PFSK-1 (cell line): ENCODE data around the gene MTX2.

Experiments
- POLR2AphosphoS5 ChIP-seq: IDR thresholded peaks from 2 replicates; pipeline ENCODE4 v1.6.1; 2012; ENCODE audit warnings: low read depth, mild to moderate bottlenecking, control low read depth, low read length, moderate library complexity
- TAF1 ChIP-seq: IDR thresholded peaks from 2 replicates; pipeline ENCODE4 v1.6.1; 2012; ENCODE audit warnings: low read length, control low read depth, borderline replicate concordance; ENCODE audit not compliant: insufficient read depth
- TF ChIP-seq, protein P1 (sequence below), 2 experiments: IDR thresholded peaks; 2 replicates each; pipeline versions ENCODE4 v1.6.1 to v1.8.0; 2011 to 2012; ENCODE audit warnings: low read depth in 2 of 2, low read length in 2 of 2, control low read depth in 1 of 2, inconsistent platforms in 1 of 2, mild to moderate bottlenecking in 1 of 2, moderate library complexity in 1 of 2; ENCODE audit not compliant: insufficient read depth in 1 of 2

DNA sequence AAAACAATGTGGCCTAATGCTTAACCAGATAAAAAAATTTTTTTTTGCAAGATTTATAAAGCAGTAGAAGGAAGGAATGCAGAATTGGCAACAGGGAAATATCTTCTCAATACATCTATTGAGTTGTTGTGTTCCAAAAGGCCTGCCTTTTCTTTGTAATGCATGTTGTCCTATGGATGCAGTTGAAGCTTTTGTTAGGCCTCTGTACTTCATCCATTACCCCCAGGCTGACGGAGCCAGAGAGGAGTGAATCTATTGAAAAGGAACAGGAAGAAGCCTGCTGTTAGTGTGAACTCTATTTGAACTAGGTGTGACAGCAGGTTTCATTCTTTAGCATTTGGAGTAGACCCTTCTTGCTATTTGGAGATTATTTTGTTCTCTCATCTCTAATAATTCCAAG, 56.5 kb downstream of the MTX2 start:
- TF ChIP-seq, protein P1, sequence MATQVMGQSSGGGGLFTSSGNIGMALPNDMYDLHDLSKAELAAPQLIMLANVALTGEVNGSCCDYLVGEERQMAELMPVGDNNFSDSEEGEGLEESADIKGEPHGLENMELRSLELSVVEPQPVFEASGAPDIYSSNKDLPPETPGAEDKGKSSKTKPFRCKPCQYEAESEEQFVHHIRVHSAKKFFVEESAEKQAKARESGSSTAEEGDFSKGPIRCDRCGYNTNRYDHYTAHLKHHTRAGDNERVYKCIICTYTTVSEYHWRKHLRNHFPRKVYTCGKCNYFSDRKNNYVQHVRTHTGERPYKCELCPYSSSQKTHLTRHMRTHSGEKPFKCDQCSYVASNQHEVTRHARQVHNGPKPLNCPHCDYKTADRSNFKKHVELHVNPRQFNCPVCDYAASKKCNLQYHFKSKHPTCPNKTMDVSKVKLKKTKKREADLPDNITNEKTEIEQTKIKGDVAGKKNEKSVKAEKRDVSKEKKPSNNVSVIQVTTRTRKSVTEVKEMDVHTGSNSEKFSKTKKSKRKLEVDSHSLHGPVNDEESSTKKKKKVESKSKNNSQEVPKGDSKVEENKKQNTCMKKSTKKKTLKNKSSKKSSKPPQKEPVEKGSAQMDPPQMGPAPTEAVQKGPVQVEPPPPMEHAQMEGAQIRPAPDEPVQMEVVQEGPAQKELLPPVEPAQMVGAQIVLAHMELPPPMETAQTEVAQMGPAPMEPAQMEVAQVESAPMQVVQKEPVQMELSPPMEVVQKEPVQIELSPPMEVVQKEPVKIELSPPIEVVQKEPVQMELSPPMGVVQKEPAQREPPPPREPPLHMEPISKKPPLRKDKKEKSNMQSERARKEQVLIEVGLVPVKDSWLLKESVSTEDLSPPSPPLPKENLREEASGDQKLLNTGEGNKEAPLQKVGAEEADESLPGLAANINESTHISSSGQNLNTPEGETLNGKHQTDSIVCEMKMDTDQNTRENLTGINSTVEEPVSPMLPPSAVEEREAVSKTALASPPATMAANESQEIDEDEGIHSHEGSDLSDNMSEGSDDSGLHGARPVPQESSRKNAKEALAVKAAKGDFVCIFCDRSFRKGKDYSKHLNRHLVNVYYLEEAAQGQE (IDR thresholded peaks at IDR 0.05; ENCODE audit: insufficient read depth in 1 of 2, low read depth in 2 of 2, low read length in 2 of 2), result no peak
- TF ChIP-seq TAF1, result no peak
- TF ChIP-seq POLR2AphosphoS5, result no peak
